Measurements from ENCODE around the gene INHBB. TPM values are rescaled to one million over a fixed set of nuclear protein-coding genes. Genes with fewer than 3 reads are reported as not detected.

INHBB gene
- total RNA-seq, 1 donor from 2014 or later, result 8.1 TPM

DNA sequence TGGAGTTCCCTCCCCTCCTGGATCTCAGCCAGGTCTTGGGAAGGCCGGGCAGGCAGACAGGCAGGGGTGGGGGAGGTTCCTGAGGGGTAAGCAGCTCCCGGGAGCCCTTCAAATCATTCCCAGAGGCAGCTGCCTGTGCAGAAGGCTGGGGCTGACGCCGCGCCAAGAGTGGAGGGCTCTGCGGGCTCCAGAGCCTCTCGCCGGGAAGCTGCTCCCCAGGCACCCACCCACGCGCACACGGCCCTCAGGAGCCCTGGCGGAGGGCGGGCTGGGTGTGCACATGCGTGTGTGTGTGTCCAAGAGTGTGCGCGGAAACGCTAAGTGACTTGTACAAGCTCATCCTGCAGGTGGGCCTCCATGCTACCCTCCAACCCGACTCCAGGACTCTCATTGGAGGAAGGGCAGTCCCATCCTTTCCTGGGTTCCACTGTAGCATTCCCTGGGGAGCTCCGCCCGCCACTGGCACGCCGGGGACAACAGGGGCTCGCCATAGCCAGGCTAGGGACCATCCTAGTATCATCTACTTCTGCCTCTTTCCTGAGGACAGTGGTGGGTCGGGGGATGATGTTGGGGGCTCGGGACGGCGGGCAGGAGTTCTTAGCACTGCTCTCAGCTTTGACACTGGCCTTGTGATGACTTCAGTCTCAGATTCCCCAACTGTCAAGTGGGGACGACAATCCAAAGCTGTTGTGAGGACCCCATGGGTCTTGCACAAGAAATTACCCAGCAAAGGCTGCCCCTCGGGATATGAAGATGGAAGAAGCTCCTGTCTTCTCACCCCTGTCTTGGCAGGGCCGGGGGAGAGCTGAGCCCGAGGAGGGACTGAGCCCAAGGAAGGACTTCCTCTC lies 50.3 kb downstream of the INHBB start:
- Histone ChIP-seq H3K4me3 (no peak overlapping the region), H3K27ac (no peak overlapping the region), H3K4me1 (no peaks in the 10 kb centered on the region), H3K27me3 (no peaks in the 10 kb centered on the region), H3K36me3 (no peaks in the 10 kb centered on the region), H3K9me3 (no peaks in the 10 kb centered on the region)
- intact Hi-C loops (cut with DNase I), result no loop called here
- TF ChIP-seq, protein P1, sequence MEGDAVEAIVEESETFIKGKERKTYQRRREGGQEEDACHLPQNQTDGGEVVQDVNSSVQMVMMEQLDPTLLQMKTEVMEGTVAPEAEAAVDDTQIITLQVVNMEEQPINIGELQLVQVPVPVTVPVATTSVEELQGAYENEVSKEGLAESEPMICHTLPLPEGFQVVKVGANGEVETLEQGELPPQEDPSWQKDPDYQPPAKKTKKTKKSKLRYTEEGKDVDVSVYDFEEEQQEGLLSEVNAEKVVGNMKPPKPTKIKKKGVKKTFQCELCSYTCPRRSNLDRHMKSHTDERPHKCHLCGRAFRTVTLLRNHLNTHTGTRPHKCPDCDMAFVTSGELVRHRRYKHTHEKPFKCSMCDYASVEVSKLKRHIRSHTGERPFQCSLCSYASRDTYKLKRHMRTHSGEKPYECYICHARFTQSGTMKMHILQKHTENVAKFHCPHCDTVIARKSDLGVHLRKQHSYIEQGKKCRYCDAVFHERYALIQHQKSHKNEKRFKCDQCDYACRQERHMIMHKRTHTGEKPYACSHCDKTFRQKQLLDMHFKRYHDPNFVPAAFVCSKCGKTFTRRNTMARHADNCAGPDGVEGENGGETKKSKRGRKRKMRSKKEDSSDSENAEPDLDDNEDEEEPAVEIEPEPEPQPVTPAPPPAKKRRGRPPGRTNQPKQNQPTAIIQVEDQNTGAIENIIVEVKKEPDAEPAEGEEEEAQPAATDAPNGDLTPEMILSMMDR (IDR thresholded peaks at IDR 0.05), result no peak
- peak in 1 of 2 donors; percentile 57 for DNase-seq (ENCODE audit: low spot score in 2 of 2)

GRCh38 chr2:120396861-120397811 lies 51.2 kb downstream of the INHBB start:
- Histone ChIP-seq H3K27ac (no peak overlapping the region), H3K27me3 (no peaks in the 10 kb centered on the region), H3K9me3 (no peaks in the 10 kb centered on the region), H3K4me1 (no peaks in the 10 kb centered on the region), H3K36me3 (no peaks in the 10 kb centered on the region), H3K4me3 (no peak overlapping the region)
- DNase-seq (ENCODE audit: low spot score in 2 of 2), result peak in 1 of 2 donors; percentile 55
- TF ChIP-seq, protein P1 (IDR thresholded peaks at IDR 0.05), result no peak
- intact Hi-C loops (cut with DNase I), result no loop called here

- intact Hi-C loops (cut with DNase I), result no loop called here
Measured at GRCh38 chr2:120398051-120398995, 52.4 kb downstream of the INHBB start.

GRCh38 chr2:120398996-120399888 lies 53.3 kb downstream of the INHBB start:
- peak in 1 of 2 donors; percentile 58 for DNase-seq (ENCODE audit: low spot score in 2 of 2)
- no peaks in the 10 kb centered on the region for H3K4me1 ChIP-seq
- H3K4me3 ChIP-seq, result no peak overlapping the region
- intact Hi-C loops (cut with DNase I), result no loop called here
- TF ChIP-seq, protein P1 (IDR thresholded peaks at IDR 0.05), result no peak
- H3K27ac ChIP-seq, result no peak overlapping the region
- H3K36me3 ChIP-seq, result no peaks in the 10 kb centered on the region
- no peaks in the 10 kb centered on the region for H3K9me3 ChIP-seq
- H3K27me3 ChIP-seq, result no peaks in the 10 kb centered on the region

More at GRCh38 chr2:120398051-120398995, 52.4 kb downstream of the INHBB start:
- Histone ChIP-seq H3K9me3 (no peaks in the 10 kb centered on the region), H3K27ac (no peak overlapping the region), H3K36me3 (no peaks in the 10 kb centered on the region), H3K4me1 (no peaks in the 10 kb centered on the region), H3K4me3 (no peak overlapping the region), H3K27me3 (no peaks in the 10 kb centered on the region)
- peak in 1 of 2 donors; percentile 48 for DNase-seq (ENCODE audit: low spot score in 2 of 2)
- TF ChIP-seq, protein P1 (IDR thresholded peaks at IDR 0.05), result no peak
